SK-N-SH (cell line): Measurements from ENCODE around the gene IRAK1BP1.

Source experiments
- FOSL2 ChIP-seq: IDR thresholded peaks from 2 replicates; pipeline ENCODE4 v1.4.0; 2012; ENCODE audit warnings: low read depth, mild to moderate bottlenecking, moderate library complexity, borderline replicate concordance
- MAX ChIP-seq: IDR thresholded peaks from 2 replicates; pipeline ENCODE4 v1.4.0; 2012; ENCODE audit warnings: low read depth
- MXI1 ChIP-seq: IDR thresholded peaks from 2 replicates; pipeline ENCODE4 v1.6.1; 2012; ENCODE audit warnings: mild to moderate bottlenecking, low read depth, low read length, improper control_type of control experiment
- PBX3 ChIP-seq: IDR thresholded peaks from 2 replicates; pipeline ENCODE4; 2012

- no peak for TF ChIP-seq MAX
- TF ChIP-seq PBX3 = no peak
- no peak for TF ChIP-seq MXI1
- TF ChIP-seq FOSL2 = no peak
Measured at GRCh38 chr6:78909391-78909790, 42.0 kb downstream of the IRAK1BP1 start.
